ENCODE results near the gene CSNK1D.
A peak's percentile ranks its signal among the peaks of the same experiment; 100 is the strongest.

The CSNK1D gene

GRCh38 chr17:82232322-82232820 is 41.1 kb downstream of the CSNK1D start:
- Histone ChIP-seq H3K4me3 (ENCODE audit: low read length) (peak overlapping the region; percentile 74; the same call in 1 of the 2 replicates), H3K36me3 (ENCODE audit: control insufficient read depth, low read length) (peaks cover 7% of the 10 kb centered on the region), H3K79me2 (ENCODE audit: control insufficient read depth, low read length) (peaks cover 4% of the 10 kb centered on the region; the same call in 1 of the 2 replicates), H3K27ac (ENCODE audit: low read depth, low read length) (no peak overlapping the region), H3K27me3 (ENCODE audit: control insufficient read depth, low read length) (peaks cover 65% of the 10 kb centered on the region), H3K9me3 (ENCODE audit: control insufficient read depth, insufficient read depth, low read length) (no peaks in the 10 kb centered on the region), H3K4me2 (ENCODE audit: low read length) (no peak overlapping the region), H3K4me1 (ENCODE audit: control insufficient read depth, low read length) (peaks cover 69% of the 10 kb centered on the region), H4K20me1 (ENCODE audit: control insufficient read depth, insufficient read depth, low read depth, low read length) (peaks cover 14% of the 10 kb centered on the region), H3F3A (ENCODE audit: control insufficient read depth, insufficient read depth) (peaks cover 6% of the 10 kb centered on the region), H3K9me2 (replicated peaks; ENCODE audit: control insufficient read depth, low read length) (no peaks in the 10 kb centered on the region)
- no peak for TF ChIP-seq EZH2phosphoT487 (IDR thresholded peaks at IDR 0.05; ENCODE audit: borderline replicate concordance, low read length)
- TF ChIP-seq, protein P1, sequence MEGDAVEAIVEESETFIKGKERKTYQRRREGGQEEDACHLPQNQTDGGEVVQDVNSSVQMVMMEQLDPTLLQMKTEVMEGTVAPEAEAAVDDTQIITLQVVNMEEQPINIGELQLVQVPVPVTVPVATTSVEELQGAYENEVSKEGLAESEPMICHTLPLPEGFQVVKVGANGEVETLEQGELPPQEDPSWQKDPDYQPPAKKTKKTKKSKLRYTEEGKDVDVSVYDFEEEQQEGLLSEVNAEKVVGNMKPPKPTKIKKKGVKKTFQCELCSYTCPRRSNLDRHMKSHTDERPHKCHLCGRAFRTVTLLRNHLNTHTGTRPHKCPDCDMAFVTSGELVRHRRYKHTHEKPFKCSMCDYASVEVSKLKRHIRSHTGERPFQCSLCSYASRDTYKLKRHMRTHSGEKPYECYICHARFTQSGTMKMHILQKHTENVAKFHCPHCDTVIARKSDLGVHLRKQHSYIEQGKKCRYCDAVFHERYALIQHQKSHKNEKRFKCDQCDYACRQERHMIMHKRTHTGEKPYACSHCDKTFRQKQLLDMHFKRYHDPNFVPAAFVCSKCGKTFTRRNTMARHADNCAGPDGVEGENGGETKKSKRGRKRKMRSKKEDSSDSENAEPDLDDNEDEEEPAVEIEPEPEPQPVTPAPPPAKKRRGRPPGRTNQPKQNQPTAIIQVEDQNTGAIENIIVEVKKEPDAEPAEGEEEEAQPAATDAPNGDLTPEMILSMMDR (IDR thresholded peaks at IDR 0.05; ENCODE audit: low read depth, low read length, poor library complexity, severe bottlenecking), result no peak

DNA sequence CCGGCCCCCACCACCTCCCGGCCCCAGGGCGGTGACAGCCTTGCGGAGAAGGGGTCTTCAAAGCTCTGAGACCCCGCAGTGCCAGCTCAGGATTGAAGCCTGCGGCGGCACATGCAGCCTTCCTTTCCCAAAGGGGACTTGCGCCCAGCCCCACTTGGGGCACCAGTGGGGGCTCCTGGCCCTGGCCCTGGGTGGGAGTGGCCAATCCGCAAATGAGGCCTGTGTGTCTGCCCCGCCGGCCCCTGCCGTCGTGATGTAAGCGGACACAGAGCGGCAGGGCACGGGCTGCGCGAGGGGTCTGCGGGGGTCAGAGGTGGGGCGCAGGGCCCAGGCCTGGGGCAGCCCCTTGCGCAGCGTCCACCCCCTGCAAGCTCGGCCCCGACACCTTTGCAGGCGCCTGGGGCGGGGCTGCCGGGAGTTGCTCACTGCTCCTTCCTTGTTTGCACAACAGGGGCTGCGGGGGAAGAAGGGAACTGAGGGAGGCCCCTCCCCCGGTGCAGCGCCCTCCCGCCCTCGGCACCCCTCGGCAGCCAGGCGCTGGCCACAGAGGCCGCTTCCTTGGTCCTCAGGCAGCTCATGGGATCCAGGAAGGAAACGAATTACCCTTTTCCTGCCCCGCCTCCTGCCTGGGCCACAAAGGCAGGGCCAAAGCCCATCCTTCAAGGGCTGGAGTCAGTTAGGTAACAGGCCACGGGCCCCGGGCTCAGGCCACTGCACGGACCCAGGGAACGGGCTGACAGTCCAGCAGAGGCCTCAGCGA is 41.8 kb downstream of the CSNK1D start:
- TF ChIP-seq EZH2phosphoT487 (IDR thresholded peaks at IDR 0.05; ENCODE audit: borderline replicate concordance, low read length), result no peak
- TF ChIP-seq, protein P1 (IDR thresholded peaks at IDR 0.05; ENCODE audit: low read depth, low read length, poor library complexity, severe bottlenecking), result no peak
- peaks cover 4% of the 10 kb centered on the region; the same call in 1 of the 2 replicates for H3K79me2 ChIP-seq (ENCODE audit: control insufficient read depth, low read length)
- H4K20me1 ChIP-seq (ENCODE audit: control insufficient read depth, insufficient read depth, low read depth, low read length), result peaks cover 14% of the 10 kb centered on the region
- peak overlapping the region; percentile 57 for H3K4me2 ChIP-seq (ENCODE audit: low read length)
- H3K4me3 ChIP-seq (ENCODE audit: low read length), result peak overlapping the region; percentile 74
- H3F3A ChIP-seq (ENCODE audit: control insufficient read depth, insufficient read depth), result peaks cover 6% of the 10 kb centered on the region
- peaks cover 65% of the 10 kb centered on the region for H3K27me3 ChIP-seq (ENCODE audit: control insufficient read depth, low read length)
- H3K27ac ChIP-seq (ENCODE audit: low read depth, low read length), result no peak overlapping the region
- peaks cover 4% of the 10 kb centered on the region for H3K36me3 ChIP-seq (ENCODE audit: control insufficient read depth, low read length)
- H3K9me2 ChIP-seq (replicated peaks; ENCODE audit: control insufficient read depth, low read length), result no peaks in the 10 kb centered on the region
- no peaks in the 10 kb centered on the region for H3K9me3 ChIP-seq (ENCODE audit: control insufficient read depth, insufficient read depth, low read length)
- peaks cover 69% of the 10 kb centered on the region for H3K4me1 ChIP-seq (ENCODE audit: control insufficient read depth, low read length)

- H3K79me2 ChIP-seq (ENCODE audit: control insufficient read depth, low read length), result peaks cover 4% of the 10 kb centered on the region; the same call in 1 of the 2 replicates
- no peaks in the 10 kb centered on the region for H3K9me3 ChIP-seq (ENCODE audit: control insufficient read depth, insufficient read depth, low read length)
- peak overlapping the region; percentile 74 for H3K4me3 ChIP-seq (ENCODE audit: low read length)
- H3K27me3 ChIP-seq (ENCODE audit: control insufficient read depth, low read length), result peaks cover 65% of the 10 kb centered on the region
- peaks cover 4% of the 10 kb centered on the region; the same call in 1 of the 2 replicates for H3K36me3 ChIP-seq (ENCODE audit: control insufficient read depth, low read length)
- no peaks in the 10 kb centered on the region for H3K9me2 ChIP-seq (replicated peaks; ENCODE audit: control insufficient read depth, low read length)
- TF ChIP-seq, protein P1 (IDR thresholded peaks at IDR 0.05; ENCODE audit: low read depth, low read length, poor library complexity, severe bottlenecking), result no peak
- TF ChIP-seq EZH2phosphoT487 (IDR thresholded peaks at IDR 0.05; ENCODE audit: borderline replicate concordance, low read length), result no peak
- H3K4me2 ChIP-seq (ENCODE audit: low read length), result peak overlapping the region; percentile 57
- H4K20me1 ChIP-seq (ENCODE audit: control insufficient read depth, insufficient read depth, low read depth, low read length), result peaks cover 14% of the 10 kb centered on the region
- no peak overlapping the region for H3K27ac ChIP-seq (ENCODE audit: low read depth, low read length)
- peaks cover 69% of the 10 kb centered on the region for H3K4me1 ChIP-seq (ENCODE audit: control insufficient read depth, low read length)
- H3F3A ChIP-seq (ENCODE audit: control insufficient read depth, insufficient read depth), result peaks cover 6% of the 10 kb centered on the region
Measured at GRCh38 chr17:82231312-82231561, 42.3 kb downstream of the CSNK1D start.
